Fibroblast of lung (primary cell): Measurements from ENCODE around the gene CCNY. TPM values are rescaled to one million over a fixed set of nuclear protein-coding genes. Genes with fewer than 3 reads are reported as not detected.

ENCODE experiments used
- DNase-seq, 2 donors: peaks; one replicate each; pipeline versions ENCODE4 v3.0.0 to v3.0.0-alpha.2; 2010; ENCODE audit warnings: low read depth in 2 of 2
- H2AFZ ChIP-seq: 2 replicates; pipeline ENCODE4 v1.5.1; 2012; ENCODE audit warnings: low read length, control low read depth, inconsistent platforms
- H3K27ac ChIP-seq: 2 replicates; pipeline ENCODE4 v1.5.1; 2011; ENCODE audit warnings: low read length, control low read depth; ENCODE audit not compliant: insufficient read depth
- H3K27me3 ChIP-seq: 2 replicates; pipeline ENCODE4 v1.5.1; 2011; ENCODE audit warnings: mild to moderate bottlenecking, low read length; ENCODE audit not compliant: control insufficient read depth, insufficient read depth
- H3K36me3 ChIP-seq: 2 replicates; pipeline ENCODE4 v1.5.1; 2011; ENCODE audit warnings: low read length; ENCODE audit not compliant: control insufficient read depth, insufficient read depth
- H3K4me1 ChIP-seq: 2 replicates; pipeline ENCODE4 v1.5.1; 2011; ENCODE audit warnings: low read length; ENCODE audit not compliant: control insufficient read depth, insufficient read depth; ENCODE audit errors: extremely low read depth
- H3K4me2 ChIP-seq: 2 replicates; pipeline ENCODE4 v1.5.1; 2011; ENCODE audit warnings: low read length, control low read depth; ENCODE audit not compliant: insufficient read depth; ENCODE audit errors: extremely low read depth
- H3K4me3 ChIP-seq, 4 experiments: fragments of 200-600 bp in 1 of 4; sonication (generic) in 1 of 4; replicated peaks in 1 of 4; 2 replicates each; pipeline ENCODE4 v1.5.1; 2011 to 2016; ENCODE audit warnings: low read length in 4 of 4, low read depth in 3 of 4, mild to moderate bottlenecking in 3 of 4, control low read depth in 2 of 4, inconsistent platforms in 1 of 4, mixed read lengths in 1 of 4; ENCODE audit not compliant: insufficient read depth in 1 of 4; ENCODE audit errors: control extremely low read depth in 1 of 4
- H3K79me2 ChIP-seq: 2 replicates; pipeline ENCODE4 v1.5.1; 2012; ENCODE audit warnings: mild to moderate bottlenecking, low read length, inconsistent platforms; ENCODE audit not compliant: control insufficient read depth, insufficient read depth
- H3K9ac ChIP-seq: 2 replicates; pipeline ENCODE4 v1.5.1; 2011; ENCODE audit warnings: mild to moderate bottlenecking, low read length, control low read depth; ENCODE audit not compliant: insufficient read depth
- H3K9me3 ChIP-seq: 2 replicates; pipeline ENCODE4 v1.5.1; 2012; ENCODE audit warnings: low read depth, low read length; ENCODE audit not compliant: control insufficient read depth, insufficient read depth
- H4K20me1 ChIP-seq: 2 replicates; pipeline ENCODE4 v1.5.1; 2011; ENCODE audit warnings: low read length; ENCODE audit not compliant: control insufficient read depth, insufficient read depth; ENCODE audit errors: extremely low read depth
- EZH2 ChIP-seq: IDR thresholded peaks from 2 replicates; pipeline ENCODE4 v1.5.1; 2012; ENCODE audit warnings: low read length, control low read depth, mild to moderate bottlenecking; ENCODE audit errors: missing control alignments
- polyA plus RNA-seq, 2 donors: library from polyadenylated mRNA; depleted of rRNA in 1 of 2; stranded (reverse) in 1 of 2; unstranded in 1 of 2; fragments of >200 nt; gene quantifications; 2 replicates each; pipeline ENCODE4 v1.2.1, GENCODE V29; 2011 to 2012; ENCODE audit warnings: missing spikeins in 1 of 2
- total RNA-seq: library from RNA; depleted of rRNA; stranded (reverse); fragments of >200 nt; gene quantifications from 2 replicates; pipeline ENCODE4 v1.2.1, GENCODE V29; 2014
- TF ChIP-seq, protein P1 (sequence below), 2 donors: IDR thresholded peaks in 1 of 2; conservative IDR thresholded peaks in 1 of 2; 1 replicate in 1 of 2; 2 replicates in 1 of 2; pipeline ENCODE4 v1.5.1; 2011 to 2012; ENCODE audit warnings: low read length in 2 of 2, control low read depth in 1 of 2, inconsistent platforms in 1 of 2, low read depth in 1 of 2, mild to moderate bottlenecking in 1 of 2

CCNY gene
- total and polyA plus RNA-seq, 2 donors (not counting 1 experiment from before 2014, with no cell fraction given) = 34.7 to 66.4 TPM

GRCh38 chr10:35322636-35323035 lies 13.7 kb upstream of the CCNY start:
- no peaks in the 10 kb centered on the region for H3K36me3 ChIP-seq
- H3K4me3 ChIP-seq = no peak overlapping the region
- no peak overlapping the region for H3K27ac ChIP-seq
- no peak overlapping the region for H3K4me2 ChIP-seq
- no peaks in the 10 kb centered on the region for H3K27me3 ChIP-seq
- H3K79me2 ChIP-seq = peaks cover 6% of the 10 kb centered on the region
- TF ChIP-seq, protein P1, sequence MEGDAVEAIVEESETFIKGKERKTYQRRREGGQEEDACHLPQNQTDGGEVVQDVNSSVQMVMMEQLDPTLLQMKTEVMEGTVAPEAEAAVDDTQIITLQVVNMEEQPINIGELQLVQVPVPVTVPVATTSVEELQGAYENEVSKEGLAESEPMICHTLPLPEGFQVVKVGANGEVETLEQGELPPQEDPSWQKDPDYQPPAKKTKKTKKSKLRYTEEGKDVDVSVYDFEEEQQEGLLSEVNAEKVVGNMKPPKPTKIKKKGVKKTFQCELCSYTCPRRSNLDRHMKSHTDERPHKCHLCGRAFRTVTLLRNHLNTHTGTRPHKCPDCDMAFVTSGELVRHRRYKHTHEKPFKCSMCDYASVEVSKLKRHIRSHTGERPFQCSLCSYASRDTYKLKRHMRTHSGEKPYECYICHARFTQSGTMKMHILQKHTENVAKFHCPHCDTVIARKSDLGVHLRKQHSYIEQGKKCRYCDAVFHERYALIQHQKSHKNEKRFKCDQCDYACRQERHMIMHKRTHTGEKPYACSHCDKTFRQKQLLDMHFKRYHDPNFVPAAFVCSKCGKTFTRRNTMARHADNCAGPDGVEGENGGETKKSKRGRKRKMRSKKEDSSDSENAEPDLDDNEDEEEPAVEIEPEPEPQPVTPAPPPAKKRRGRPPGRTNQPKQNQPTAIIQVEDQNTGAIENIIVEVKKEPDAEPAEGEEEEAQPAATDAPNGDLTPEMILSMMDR (conservative IDR thresholded peaks at IDR 0.05 in 1 of 2, IDR thresholded peaks at IDR 0.05 in 1 of 2; ENCODE audit: low read depth in 1 of 2, low read length in 2 of 2) = no peak
- TF ChIP-seq EZH2 = no peak
- no peak overlapping the region for H2AFZ ChIP-seq
- H4K20me1 ChIP-seq = no peaks in the 10 kb centered on the region
- H3K4me1 ChIP-seq = no peaks in the 10 kb centered on the region
- DNase-seq = no peak
- H3K9me3 ChIP-seq = no peaks in the 10 kb centered on the region
- H3K9ac ChIP-seq = no peak overlapping the region

DNA sequence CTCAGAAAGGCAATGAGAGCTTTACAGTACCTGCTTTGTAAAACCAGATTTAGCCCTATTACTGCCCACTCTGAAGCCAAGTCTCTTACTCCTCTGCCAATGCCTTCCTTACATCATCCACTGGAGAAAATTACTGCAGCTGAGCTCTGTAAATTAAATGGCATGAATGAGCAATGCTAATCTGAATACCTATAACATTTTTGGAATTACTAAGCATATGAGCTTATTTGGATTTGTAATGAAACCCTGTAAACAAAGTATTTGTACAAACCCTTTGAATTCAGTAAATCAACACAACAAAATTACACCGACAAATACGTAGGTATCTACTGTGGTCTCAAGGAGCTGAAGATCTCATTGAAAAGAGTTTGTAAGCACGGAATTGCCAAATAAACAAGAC lies 12.1 kb upstream of the CCNY start:
- H2AFZ ChIP-seq = no peak overlapping the region
- no peaks in the 10 kb centered on the region for H3K9me3 ChIP-seq
- H3K4me3 ChIP-seq = no peak overlapping the region
- H3K27me3 ChIP-seq = no peaks in the 10 kb centered on the region
- H3K36me3 ChIP-seq = no peaks in the 10 kb centered on the region
- no peak overlapping the region for H3K4me2 ChIP-seq
- no peak for TF ChIP-seq EZH2
- TF ChIP-seq, protein P1 (conservative IDR thresholded peaks at IDR 0.05 in 1 of 2, IDR thresholded peaks at IDR 0.05 in 1 of 2; ENCODE audit: low read depth in 1 of 2, low read length in 2 of 2) = no peak
- DNase-seq = peak in 1 of 2 donors; percentile 78
- H4K20me1 ChIP-seq = no peaks in the 10 kb centered on the region
- no peak overlapping the region for H3K27ac ChIP-seq
- no peaks in the 10 kb centered on the region for H3K4me1 ChIP-seq
- H3K9ac ChIP-seq = no peak overlapping the region
- H3K79me2 ChIP-seq = peaks cover 6% of the 10 kb centered on the region

DNA sequence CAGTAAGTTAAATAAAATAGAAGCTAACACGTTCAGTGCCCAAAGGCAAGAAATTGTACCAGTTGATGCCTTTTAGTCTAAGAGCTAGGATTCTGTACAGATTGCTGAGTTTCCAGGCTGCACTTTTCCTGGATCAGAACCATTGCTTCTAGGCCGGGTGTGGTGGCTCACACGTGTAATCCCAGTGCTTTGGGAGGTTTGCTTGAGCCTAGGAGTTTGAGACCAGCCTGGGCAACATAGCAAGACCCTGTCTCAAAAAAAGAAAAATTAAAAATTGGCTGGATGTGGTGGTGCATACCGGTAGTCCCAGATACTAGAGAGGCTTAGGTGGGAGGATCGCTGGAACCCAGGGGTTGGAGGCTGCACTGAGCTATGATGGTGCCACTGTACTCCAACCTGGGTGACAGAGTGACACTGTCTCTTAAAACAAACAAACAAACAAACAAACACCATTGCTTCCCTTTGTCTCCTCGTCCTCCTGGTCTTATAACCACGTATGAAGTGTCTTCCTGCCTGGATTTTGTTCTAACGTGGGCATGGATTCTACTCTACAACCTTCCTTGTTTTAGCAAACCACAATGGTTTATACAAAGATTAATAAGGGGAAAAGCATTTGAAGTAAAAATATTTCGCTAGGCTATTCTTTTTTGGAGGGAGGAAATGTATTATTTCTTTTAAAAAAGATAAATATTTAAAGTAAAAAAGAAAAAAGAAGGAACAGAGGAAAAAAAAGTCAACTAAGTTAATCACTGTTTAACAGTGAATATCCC lies 9.7 kb upstream of the CCNY start:
- Histone ChIP-seq H3K4me2 (no peak overlapping the region), H2AFZ (no peak overlapping the region), H3K4me3 (no peak overlapping the region), H3K9me3 (no peaks in the 10 kb centered on the region), H3K79me2 (peaks cover 22% of the 10 kb centered on the region), H3K27me3 (no peaks in the 10 kb centered on the region), H3K4me1 (no peaks in the 10 kb centered on the region), H3K27ac (no peak overlapping the region), H4K20me1 (no peaks in the 10 kb centered on the region), H3K36me3 (no peaks in the 10 kb centered on the region), H3K9ac (no peak overlapping the region)
- TF ChIP-seq, protein P1 (conservative IDR thresholded peaks at IDR 0.05 in 1 of 2, IDR thresholded peaks at IDR 0.05 in 1 of 2; ENCODE audit: low read depth in 1 of 2, low read length in 2 of 2) = no peak
- TF ChIP-seq EZH2 = no peak
- peak in 1 of 2 donors; percentile 55 for DNase-seq
